Measurements from ENCODE around the gene UBAP2. TPM values are rescaled to one million over a fixed set of nuclear protein-coding genes. Genes with fewer than 3 reads are reported as not detected.

Gene UBAP2
- polyA plus RNA-seq, 1 donor (not counting 4 experiments of a cell fraction or from before 2014, with no cell fraction given): 16.3 TPM

DNA sequence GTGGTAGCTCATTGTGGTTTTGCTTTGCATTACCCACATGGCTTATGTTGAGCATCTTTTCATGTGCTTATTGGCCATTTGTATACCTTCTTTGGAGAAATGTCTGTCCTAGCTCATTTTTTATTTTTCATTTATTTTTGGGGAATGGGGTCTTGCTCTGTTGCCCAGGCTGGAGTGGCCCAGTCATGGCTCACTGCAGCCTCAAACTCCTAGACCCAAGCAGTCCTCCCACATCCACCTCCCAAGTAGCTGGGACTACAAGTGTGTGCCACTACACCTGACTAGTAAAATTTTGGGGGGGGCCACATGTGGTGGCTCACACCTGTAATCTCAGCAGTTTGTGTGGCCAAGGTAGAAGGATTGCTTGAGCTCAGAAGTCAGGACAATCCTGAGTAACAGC, 154.4 kb downstream of the UBAP2 start:
- Histone ChIP-seq H3K4me3 (ENCODE audit: control insufficient read depth in 2 of 3, extremely low read depth in 1 of 3, insufficient read depth in 2 of 3, low read depth in 1 of 3, low read length in 3 of 3) (no peak overlapping the region), H3K4me2 (ENCODE audit: control insufficient read depth, extremely low read depth, insufficient read depth, low read depth, low read length) (no peak overlapping the region), H3K27me3 (ENCODE audit: control insufficient read depth, extremely low read depth, insufficient read depth, low read length) (no peaks in the 10 kb centered on the region), H4K20me1 (ENCODE audit: control insufficient read depth, extremely low read depth, insufficient read depth, low read length) (no peaks in the 10 kb centered on the region), H3K9me1 (ENCODE audit: control insufficient read depth, extremely low read depth, insufficient read depth, low read length) (no peaks in the 10 kb centered on the region), H3K27ac (ENCODE audit: control insufficient read depth, insufficient read depth, low read length) (no peak overlapping the region), H3K9me3 (ENCODE audit: control insufficient read depth, low read depth, low read length) (no peaks in the 10 kb centered on the region), H2AFZ (ENCODE audit: control insufficient read depth, low read length) (no peak overlapping the region), H3K36me3 (ENCODE audit: control insufficient read depth in 2 of 2, extremely low read depth in 1 of 2, insufficient read depth in 2 of 2, low read length in 2 of 2) (no peaks in the 10 kb centered on the region), H3K79me2 (ENCODE audit: control insufficient read depth, insufficient read depth, low read length) (peaks cover 71% of the 10 kb centered on the region), H3K9ac (ENCODE audit: control insufficient read depth, extremely low read depth, insufficient read depth, low read length) (no peak overlapping the region), H3K4me1 (ENCODE audit: control insufficient read depth, extremely low read depth, insufficient read depth, low read length) (no peaks in the 10 kb centered on the region)
- FAIRE-seq (no peak), DNase-seq (ENCODE audit: low read depth, low spot score) (no peak)
- TF ChIP-seq CTCF (optimal IDR thresholded peaks at IDR 0.05 in 1 of 3, IDR thresholded peaks at IDR 0.05 in 1 of 3, conservative IDR thresholded peaks at IDR 0.05 in 1 of 3; ENCODE audit: extremely low read depth in 1 of 3, insufficient read depth in 2 of 3, low read length in 3 of 3) (no peak), EZH2 (IDR thresholded peaks at IDR 0.05; ENCODE audit: low read length) (no peak)
- dilution Hi-C loops (cut with MboI; ENCODE audit: extremely low pct_ligation_motif_present, low sequenced_read_pairs): no loop called here

DNA sequence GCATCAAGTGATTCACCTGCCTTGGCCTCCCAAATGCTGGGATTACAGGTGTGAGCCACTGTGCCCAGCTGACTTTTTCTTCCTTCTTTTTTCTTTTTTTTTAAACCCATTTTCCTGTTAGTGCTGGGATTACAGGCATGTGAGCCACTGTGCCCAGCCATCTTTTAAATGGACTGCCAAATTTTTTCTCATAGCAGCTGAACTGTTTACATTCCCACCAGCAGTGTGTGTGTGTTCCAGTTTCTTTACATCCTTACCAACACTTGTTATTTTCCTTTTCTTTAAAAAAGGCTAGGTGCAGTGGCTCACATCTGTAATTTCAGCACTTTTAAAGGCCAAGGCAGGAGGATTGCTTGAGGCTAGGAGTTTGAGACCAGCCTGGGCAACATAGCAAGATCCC, 154.8 kb downstream of the UBAP2 start:
- Histone ChIP-seq H4K20me1 (ENCODE audit: control insufficient read depth, extremely low read depth, insufficient read depth, low read length) (no peaks in the 10 kb centered on the region), H3K4me2 (ENCODE audit: control insufficient read depth, extremely low read depth, insufficient read depth, low read depth, low read length) (no peak overlapping the region), H3K27ac (ENCODE audit: control insufficient read depth, insufficient read depth, low read length) (no peak overlapping the region), H3K4me3 (ENCODE audit: control insufficient read depth in 2 of 3, extremely low read depth in 1 of 3, insufficient read depth in 2 of 3, low read depth in 1 of 3, low read length in 3 of 3) (no peak overlapping the region), H3K9ac (ENCODE audit: control insufficient read depth, extremely low read depth, insufficient read depth, low read length) (no peak overlapping the region), H2AFZ (ENCODE audit: control insufficient read depth, low read length) (no peak overlapping the region), H3K79me2 (ENCODE audit: control insufficient read depth, insufficient read depth, low read length) (peaks cover 72% of the 10 kb centered on the region), H3K9me3 (ENCODE audit: control insufficient read depth, low read depth, low read length) (no peaks in the 10 kb centered on the region), H3K4me1 (ENCODE audit: control insufficient read depth, extremely low read depth, insufficient read depth, low read length) (no peaks in the 10 kb centered on the region), H3K36me3 (ENCODE audit: control insufficient read depth in 2 of 2, extremely low read depth in 1 of 2, insufficient read depth in 2 of 2, low read length in 2 of 2) (no peaks in the 10 kb centered on the region), H3K27me3 (ENCODE audit: control insufficient read depth, extremely low read depth, insufficient read depth, low read length) (no peaks in the 10 kb centered on the region), H3K9me1 (ENCODE audit: control insufficient read depth, extremely low read depth, insufficient read depth, low read length) (no peaks in the 10 kb centered on the region)
- dilution Hi-C loops (cut with MboI; ENCODE audit: extremely low pct_ligation_motif_present, low sequenced_read_pairs): no loop called here
- no peak for FAIRE-seq
- no peak for TF ChIP-seq EZH2 (IDR thresholded peaks at IDR 0.05; ENCODE audit: low read length)
- no peak for TF ChIP-seq CTCF (optimal IDR thresholded peaks at IDR 0.05 in 1 of 3, IDR thresholded peaks at IDR 0.05 in 1 of 3, conservative IDR thresholded peaks at IDR 0.05 in 1 of 3; ENCODE audit: extremely low read depth in 1 of 3, insufficient read depth in 2 of 3, low read length in 3 of 3)
- DNase-seq (ENCODE audit: low read depth, low spot score): no peak
